ENCODE measurements around the gene RASAL2. TPM values are rescaled to one million over a fixed set of nuclear protein-coding genes. Genes with fewer than 3 reads are reported as not detected.

RASAL2 gene
- total and polyA plus RNA-seq, 2 experiments from 2014 or later = 16.0 to 42.2 TPM

DNA sequence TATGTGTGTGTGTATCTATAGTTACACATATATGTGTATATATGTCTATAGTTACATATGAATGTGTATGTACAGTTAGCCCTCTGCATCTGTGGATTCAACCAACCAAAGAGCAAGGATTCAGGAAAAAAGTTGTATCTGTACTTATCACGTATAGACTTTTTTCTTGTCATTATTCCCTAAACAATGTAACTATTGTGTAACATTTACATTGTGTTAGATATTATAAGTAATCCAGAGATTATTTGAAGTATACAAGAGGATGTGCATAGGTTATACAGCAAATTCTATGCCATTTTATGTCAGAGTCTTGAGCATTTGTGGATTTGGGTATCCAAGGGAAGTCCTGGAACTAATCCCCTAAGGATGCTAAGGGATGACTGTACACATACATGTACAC is 71.3 kb downstream of the RASAL2 start (continued):
- TF ChIP-seq, protein P1, sequence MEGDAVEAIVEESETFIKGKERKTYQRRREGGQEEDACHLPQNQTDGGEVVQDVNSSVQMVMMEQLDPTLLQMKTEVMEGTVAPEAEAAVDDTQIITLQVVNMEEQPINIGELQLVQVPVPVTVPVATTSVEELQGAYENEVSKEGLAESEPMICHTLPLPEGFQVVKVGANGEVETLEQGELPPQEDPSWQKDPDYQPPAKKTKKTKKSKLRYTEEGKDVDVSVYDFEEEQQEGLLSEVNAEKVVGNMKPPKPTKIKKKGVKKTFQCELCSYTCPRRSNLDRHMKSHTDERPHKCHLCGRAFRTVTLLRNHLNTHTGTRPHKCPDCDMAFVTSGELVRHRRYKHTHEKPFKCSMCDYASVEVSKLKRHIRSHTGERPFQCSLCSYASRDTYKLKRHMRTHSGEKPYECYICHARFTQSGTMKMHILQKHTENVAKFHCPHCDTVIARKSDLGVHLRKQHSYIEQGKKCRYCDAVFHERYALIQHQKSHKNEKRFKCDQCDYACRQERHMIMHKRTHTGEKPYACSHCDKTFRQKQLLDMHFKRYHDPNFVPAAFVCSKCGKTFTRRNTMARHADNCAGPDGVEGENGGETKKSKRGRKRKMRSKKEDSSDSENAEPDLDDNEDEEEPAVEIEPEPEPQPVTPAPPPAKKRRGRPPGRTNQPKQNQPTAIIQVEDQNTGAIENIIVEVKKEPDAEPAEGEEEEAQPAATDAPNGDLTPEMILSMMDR (conservative IDR thresholded peaks at IDR 0.05; ENCODE audit: low read depth in 2 of 2) = no peak
- TF ChIP-seq, protein P2, sequence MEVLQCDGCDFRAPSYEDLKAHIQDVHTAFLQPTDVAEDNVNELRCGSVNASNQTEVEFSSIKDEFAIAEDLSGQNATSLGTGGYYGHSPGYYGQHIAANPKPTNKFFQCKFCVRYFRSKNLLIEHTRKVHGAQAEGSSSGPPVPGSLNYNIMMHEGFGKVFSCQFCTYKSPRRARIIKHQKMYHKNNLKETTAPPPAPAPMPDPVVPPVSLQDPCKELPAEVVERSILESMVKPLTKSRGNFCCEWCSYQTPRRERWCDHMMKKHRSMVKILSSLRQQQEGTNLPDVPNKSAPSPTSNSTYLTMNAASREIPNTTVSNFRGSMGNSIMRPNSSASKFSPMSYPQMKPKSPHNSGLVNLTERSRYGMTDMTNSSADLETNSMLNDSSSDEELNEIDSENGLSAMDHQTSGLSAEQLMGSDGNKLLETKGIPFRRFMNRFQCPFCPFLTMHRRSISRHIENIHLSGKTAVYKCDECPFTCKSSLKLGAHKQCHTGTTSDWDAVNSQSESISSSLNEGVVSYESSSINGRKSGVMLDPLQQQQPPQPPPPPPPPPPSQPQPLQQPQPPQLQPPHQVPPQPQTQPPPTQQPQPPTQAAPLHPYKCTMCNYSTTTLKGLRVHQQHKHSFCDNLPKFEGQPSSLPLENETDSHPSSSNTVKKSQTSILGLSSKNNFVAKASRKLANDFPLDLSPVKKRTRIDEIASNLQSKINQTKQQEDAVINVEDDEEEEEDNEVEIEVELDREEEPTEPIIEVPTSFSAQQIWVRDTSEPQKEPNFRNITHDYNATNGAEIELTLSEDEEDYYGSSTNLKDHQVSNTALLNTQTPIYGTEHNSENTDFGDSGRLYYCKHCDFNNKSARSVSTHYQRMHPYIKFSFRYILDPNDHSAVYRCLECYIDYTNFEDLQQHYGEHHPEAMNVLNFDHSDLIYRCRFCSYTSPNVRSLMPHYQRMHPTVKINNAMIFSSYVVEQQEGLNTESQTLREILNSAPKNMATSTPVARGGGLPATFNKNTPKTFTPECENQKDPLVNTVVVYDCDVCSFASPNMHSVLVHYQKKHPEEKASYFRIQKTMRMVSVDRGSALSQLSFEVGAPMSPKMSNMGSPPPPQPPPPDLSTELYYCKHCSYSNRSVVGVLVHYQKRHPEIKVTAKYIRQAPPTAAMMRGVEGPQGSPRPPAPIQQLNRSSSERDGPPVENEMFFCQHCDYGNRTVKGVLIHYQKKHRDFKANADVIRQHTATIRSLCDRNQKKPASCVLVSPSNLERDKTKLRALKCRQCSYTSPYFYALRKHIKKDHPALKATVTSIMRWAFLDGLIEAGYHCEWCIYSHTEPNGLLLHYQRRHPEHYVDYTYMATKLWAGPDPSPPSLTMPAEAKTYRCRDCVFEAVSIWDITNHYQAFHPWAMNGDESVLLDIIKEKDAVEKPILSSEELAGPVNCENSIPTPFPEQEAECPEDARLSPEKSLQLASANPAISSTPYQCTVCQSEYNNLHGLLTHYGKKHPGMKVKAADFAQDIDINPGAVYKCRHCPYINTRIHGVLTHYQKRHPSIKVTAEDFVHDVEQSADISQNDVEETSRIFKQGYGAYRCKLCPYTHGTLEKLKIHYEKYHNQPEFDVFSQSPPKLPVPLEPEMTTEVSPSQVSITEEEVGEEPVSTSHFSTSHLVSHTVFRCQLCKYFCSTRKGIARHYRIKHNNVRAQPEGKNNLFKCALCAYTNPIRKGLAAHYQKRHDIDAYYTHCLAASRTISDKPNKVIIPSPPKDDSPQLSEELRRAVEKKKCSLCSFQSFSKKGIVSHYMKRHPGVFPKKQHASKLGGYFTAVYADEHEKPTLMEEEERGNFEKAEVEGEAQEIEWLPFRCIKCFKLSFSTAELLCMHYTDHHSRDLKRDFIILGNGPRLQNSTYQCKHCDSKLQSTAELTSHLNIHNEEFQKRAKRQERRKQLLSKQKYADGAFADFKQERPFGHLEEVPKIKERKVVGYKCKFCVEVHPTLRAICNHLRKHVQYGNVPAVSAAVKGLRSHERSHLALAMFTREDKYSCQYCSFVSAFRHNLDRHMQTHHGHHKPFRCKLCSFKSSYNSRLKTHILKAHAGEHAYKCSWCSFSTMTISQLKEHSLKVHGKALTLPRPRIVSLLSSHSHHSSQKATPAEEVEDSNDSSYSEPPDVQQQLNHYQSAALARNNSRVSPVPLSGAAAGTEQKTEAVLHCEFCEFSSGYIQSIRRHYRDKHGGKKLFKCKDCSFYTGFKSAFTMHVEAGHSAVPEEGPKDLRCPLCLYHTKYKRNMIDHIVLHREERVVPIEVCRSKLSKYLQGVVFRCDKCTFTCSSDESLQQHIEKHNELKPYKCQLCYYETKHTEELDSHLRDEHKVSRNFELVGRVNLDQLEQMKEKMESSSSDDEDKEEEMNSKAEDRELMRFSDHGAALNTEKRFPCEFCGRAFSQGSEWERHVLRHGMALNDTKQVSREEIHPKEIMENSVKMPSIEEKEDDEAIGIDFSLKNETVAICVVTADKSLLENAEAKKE (CRISPR knock-in tag; IDR thresholded peaks at IDR 0.05) = no peak
- TF ChIP-seq POLR2AphosphoS5 (IDR thresholded peaks at IDR 0.05; ENCODE audit: low read depth) = no peak
- TF ChIP-seq, protein P3, sequence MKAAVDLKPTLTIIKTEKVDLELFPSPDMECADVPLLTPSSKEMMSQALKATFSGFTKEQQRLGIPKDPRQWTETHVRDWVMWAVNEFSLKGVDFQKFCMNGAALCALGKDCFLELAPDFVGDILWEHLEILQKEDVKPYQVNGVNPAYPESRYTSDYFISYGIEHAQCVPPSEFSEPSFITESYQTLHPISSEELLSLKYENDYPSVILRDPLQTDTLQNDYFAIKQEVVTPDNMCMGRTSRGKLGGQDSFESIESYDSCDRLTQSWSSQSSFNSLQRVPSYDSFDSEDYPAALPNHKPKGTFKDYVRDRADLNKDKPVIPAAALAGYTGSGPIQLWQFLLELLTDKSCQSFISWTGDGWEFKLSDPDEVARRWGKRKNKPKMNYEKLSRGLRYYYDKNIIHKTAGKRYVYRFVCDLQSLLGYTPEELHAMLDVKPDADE (IDR thresholded peaks at IDR 0.05) = no peak
- no peak for TF ChIP-seq NANOG (IDR thresholded peaks at IDR 0.05; ENCODE audit: borderline replicate concordance)
- TF ChIP-seq ZNF331 (CRISPR knock-in tag; IDR thresholded peaks at IDR 0.05; ENCODE audit: low read depth) = no peak

Measured in GM23338 (cell line).